ENCODE results near the gene PTPRN2. TPM values are rescaled to one million over a fixed set of nuclear protein-coding genes. Genes with fewer than 3 reads are reported as not detected.

PTPRN2 gene
- total RNA-seq, 1 donor from 2014 or later = 1.8 TPM

GRCh38 chr7:158262284-158263109 lies 325.1 kb downstream of the PTPRN2 start:
- intact Hi-C loops (cut with micrococcal nuclease) = no loop called here
- POLR2A ChIA-PET = no interaction called here
- no peaks in the 10 kb centered on the region for H3K27me3 Mint-ChIP-seq
- no peaks in the 10 kb centered on the region for H3K36me3 Mint-ChIP-seq (ENCODE audit: low read depth)
- DNase-seq (no peak), ATAC-seq (ENCODE audit: low read depth) (no peak)
- no peak overlapping the region for H3K27ac Mint-ChIP-seq
- no peak overlapping the region for H3K4me3 Mint-ChIP-seq
- CTCF ChIA-PET = no interaction called here
- H3K4me1 Mint-ChIP-seq = no peaks in the 10 kb centered on the region
- no peaks in the 10 kb centered on the region for H3K9me3 Mint-ChIP-seq
- TF ChIP-seq, protein P1, sequence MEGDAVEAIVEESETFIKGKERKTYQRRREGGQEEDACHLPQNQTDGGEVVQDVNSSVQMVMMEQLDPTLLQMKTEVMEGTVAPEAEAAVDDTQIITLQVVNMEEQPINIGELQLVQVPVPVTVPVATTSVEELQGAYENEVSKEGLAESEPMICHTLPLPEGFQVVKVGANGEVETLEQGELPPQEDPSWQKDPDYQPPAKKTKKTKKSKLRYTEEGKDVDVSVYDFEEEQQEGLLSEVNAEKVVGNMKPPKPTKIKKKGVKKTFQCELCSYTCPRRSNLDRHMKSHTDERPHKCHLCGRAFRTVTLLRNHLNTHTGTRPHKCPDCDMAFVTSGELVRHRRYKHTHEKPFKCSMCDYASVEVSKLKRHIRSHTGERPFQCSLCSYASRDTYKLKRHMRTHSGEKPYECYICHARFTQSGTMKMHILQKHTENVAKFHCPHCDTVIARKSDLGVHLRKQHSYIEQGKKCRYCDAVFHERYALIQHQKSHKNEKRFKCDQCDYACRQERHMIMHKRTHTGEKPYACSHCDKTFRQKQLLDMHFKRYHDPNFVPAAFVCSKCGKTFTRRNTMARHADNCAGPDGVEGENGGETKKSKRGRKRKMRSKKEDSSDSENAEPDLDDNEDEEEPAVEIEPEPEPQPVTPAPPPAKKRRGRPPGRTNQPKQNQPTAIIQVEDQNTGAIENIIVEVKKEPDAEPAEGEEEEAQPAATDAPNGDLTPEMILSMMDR (IDR thresholded peaks at IDR 0.05) = no peak

GRCh38 chr7:158261362-158262235 lies 326.0 kb downstream of the PTPRN2 start:
- POLR2A ChIA-PET = no interaction called here
- CTCF ChIA-PET = no interaction called here
- Mint-ChIP-seq H3K27ac (no peak overlapping the region), H3K4me3 (no peak overlapping the region), H3K36me3 (ENCODE audit: low read depth) (no peaks in the 10 kb centered on the region), H3K9me3 (no peaks in the 10 kb centered on the region), H3K4me1 (no peaks in the 10 kb centered on the region), H3K27me3 (no peaks in the 10 kb centered on the region)
- no peak for DNase-seq
- intact Hi-C loops (cut with micrococcal nuclease) = no loop called here
- ATAC-seq (ENCODE audit: low read depth) = no peak
- TF ChIP-seq, protein P1 (IDR thresholded peaks at IDR 0.05) = no peak

- POLR2A ChIA-PET = no interaction called here
- Mint-ChIP-seq H3K4me3 (no peak overlapping the region), H3K4me1 (no peaks in the 10 kb centered on the region), H3K36me3 (ENCODE audit: low read depth) (no peaks in the 10 kb centered on the region), H3K27ac (no peak overlapping the region), H3K27me3 (no peaks in the 10 kb centered on the region), H3K9me3 (no peaks in the 10 kb centered on the region)
- TF ChIP-seq, protein P1 (IDR thresholded peaks at IDR 0.05) = no peak
- ATAC-seq (ENCODE audit: low read depth) (no peak), DNase-seq (no peak)
- intact Hi-C loops (cut with micrococcal nuclease) = no loop called here
- CTCF ChIA-PET = no interaction called here
Observed at GRCh38 chr7:158260567-158261361, 326.9 kb downstream of the PTPRN2 start.

DNA sequence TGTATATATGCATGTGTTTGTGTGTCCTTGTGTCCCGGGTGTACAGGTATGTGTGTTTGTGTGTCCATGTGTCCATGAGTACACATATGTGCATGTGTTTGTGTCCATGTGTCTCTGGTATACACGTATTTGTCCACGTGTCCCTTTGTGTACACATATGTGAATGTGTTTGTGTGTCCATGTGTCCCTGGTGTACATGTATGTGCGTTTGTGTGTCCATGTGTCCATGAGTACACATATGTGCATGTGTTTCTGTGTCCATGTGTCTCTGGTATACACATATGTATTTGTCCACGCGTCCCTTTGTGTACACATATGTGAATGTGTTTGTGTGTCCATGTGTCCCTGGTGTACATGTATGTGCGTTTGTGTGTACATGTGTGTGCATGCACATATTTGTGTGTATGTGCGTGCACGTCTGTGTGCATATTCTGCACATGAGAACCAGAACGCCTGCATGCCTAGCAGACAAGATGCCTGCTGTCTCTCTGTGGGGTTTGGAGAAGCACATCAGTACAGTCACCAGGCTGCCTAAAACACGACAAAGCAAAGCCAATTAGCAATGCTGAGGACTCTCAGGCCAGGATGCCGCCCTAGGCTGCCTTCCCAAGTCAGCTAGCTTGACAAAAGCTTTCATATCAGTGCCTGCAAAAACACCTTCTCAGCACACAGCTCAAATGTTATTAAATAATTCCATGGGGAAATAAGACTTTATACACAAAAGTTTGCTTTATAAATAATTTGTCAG lies 327.8 kb downstream of the PTPRN2 start:
- CTCF ChIA-PET = no interaction called here
- no peak overlapping the region for H3K4me3 Mint-ChIP-seq
- TF ChIP-seq, protein P1 (IDR thresholded peaks at IDR 0.05) = no peak

More for the DNA sequence above, 327.8 kb downstream of the PTPRN2 start:
- Mint-ChIP-seq H3K27ac (no peak overlapping the region), H3K36me3 (ENCODE audit: low read depth) (no peaks in the 10 kb centered on the region), H3K27me3 (no peaks in the 10 kb centered on the region), H3K9me3 (no peaks in the 10 kb centered on the region), H3K4me1 (no peaks in the 10 kb centered on the region)
- intact Hi-C loops (cut with micrococcal nuclease) = no loop called here
- DNase-seq (no peak), ATAC-seq (ENCODE audit: low read depth) (no peak)
- POLR2A ChIA-PET = no interaction called here
